PC-9 (cell line): ENCODE data around the gene DMRTC1.
"Not testable (repeated sequence)": the region's sequence is repeated elsewhere in the genome, so short reads cannot be mapped to it uniquely, and the experiment has no call there.

Experiments used
- EZH2 ChIP-seq: fragments of 200-600 bp; sonication (generic); IDR thresholded peaks from 2 replicates; pipeline ENCODE4 v1.8.0; 2017; ENCODE audit warnings: antibody characterized with exemption, low read depth
- TF ChIP-seq, protein P1 (sequence below): fragments of 200-600 bp; sonication (generic); conservative IDR thresholded peaks from 2 replicates; pipeline ENCODE4 v1.6.1; 2017; ENCODE audit warnings: mixed run types, antibody characterized with exemption, mild to moderate bottlenecking, moderate library complexity

DNA sequence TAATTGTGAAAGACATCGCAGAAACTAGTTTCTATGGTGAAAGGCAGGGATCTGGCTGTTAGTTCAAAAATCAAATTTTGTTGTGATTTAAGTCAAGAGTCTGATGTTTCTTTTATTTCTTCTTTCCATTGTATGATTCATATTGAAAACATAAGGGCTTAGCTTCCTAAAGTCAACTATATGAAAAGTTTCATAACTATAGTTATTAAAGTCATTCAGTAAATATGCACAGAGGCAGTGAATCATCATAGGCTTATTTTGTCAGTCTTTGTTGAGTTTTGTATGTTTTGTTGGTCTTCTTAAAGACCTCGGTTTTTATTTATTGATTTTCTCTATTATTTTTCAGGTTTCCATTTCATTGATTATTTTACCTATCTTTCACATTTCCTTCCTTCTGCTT, 60.7 kb downstream of the DMRTC1 start:
- TF ChIP-seq, protein P1, sequence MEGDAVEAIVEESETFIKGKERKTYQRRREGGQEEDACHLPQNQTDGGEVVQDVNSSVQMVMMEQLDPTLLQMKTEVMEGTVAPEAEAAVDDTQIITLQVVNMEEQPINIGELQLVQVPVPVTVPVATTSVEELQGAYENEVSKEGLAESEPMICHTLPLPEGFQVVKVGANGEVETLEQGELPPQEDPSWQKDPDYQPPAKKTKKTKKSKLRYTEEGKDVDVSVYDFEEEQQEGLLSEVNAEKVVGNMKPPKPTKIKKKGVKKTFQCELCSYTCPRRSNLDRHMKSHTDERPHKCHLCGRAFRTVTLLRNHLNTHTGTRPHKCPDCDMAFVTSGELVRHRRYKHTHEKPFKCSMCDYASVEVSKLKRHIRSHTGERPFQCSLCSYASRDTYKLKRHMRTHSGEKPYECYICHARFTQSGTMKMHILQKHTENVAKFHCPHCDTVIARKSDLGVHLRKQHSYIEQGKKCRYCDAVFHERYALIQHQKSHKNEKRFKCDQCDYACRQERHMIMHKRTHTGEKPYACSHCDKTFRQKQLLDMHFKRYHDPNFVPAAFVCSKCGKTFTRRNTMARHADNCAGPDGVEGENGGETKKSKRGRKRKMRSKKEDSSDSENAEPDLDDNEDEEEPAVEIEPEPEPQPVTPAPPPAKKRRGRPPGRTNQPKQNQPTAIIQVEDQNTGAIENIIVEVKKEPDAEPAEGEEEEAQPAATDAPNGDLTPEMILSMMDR: not testable (repeated sequence)
- TF ChIP-seq EZH2: not testable (repeated sequence)
